ENCODE results near the gene MED8. TPM values are rescaled to one million over a fixed set of nuclear protein-coding genes. Genes with fewer than 3 reads are reported as not detected.

The MED8 gene
- total and polyA plus RNA-seq, 2 of the 13 experiments (the other 11 are each of a cell fraction or from before 2014, with no cell fraction given): 16.9 to 77.4 TPM

GRCh38 chr1:43367904-43368645 is 21.5 kb downstream of the MED8 start, which contains the start of gene ELOVL1 (continued):
- TF ChIP-seq ZNF276 (CRISPR knock-in tag; IDR thresholded peaks at IDR 0.05; ENCODE audit: low read depth) (no peak), RAD21 (CRISPR knock-in tag; IDR thresholded peaks at IDR 0.05) (peak; percentile 60), THAP9 (CRISPR knock-in tag; IDR thresholded peaks at IDR 0.05; ENCODE audit: borderline replicate concordance) (peak; percentile 85), MYC (CRISPR knock-in tag; IDR thresholded peaks at IDR 0.05; ENCODE audit: borderline replicate concordance) (peak; percentile 89; the same call in 1 of the 2 replicates), THAP11 (CRISPR knock-in tag; IDR thresholded peaks at IDR 0.05) (peak; percentile 67; the same call in 1 of the 2 replicates), SPEN (CRISPR knock-in tag; IDR thresholded peaks at IDR 0.05; ENCODE audit: low read depth) (peak; percentile 90), ZNF557 (CRISPR knock-in tag; IDR thresholded peaks at IDR 0.05) (no peak; the same call in 1 of the 2 replicates), SMAD9 (CRISPR knock-in tag; IDR thresholded peaks at IDR 0.05) (peak; percentile 68; the same call in 1 of the 2 replicates), PAWR (CRISPR knock-in tag; IDR thresholded peaks at IDR 0.05; ENCODE audit: borderline replicate concordance) (no peak), PCBP1 (IDR thresholded peaks at IDR 0.05; ENCODE audit: borderline replicate concordance, low read depth, low read length) (no peak), HNRNPK (IDR thresholded peaks at IDR 0.05; ENCODE audit: low read depth, low read length, poor library complexity, severe bottlenecking) (no peak), THAP7 (CRISPR knock-in tag; IDR thresholded peaks at IDR 0.05) (peak; percentile 74; the same call in 1 of the 2 replicates), ZNF687 (CRISPR knock-in tag; IDR thresholded peaks at IDR 0.05) (peak; percentile 98), IKZF4 (CRISPR knock-in tag; IDR thresholded peaks at IDR 0.05; ENCODE audit: borderline replicate concordance, low read depth, not compliant biosample characterization) (peak; percentile 93), RXRB (CRISPR knock-in tag; IDR thresholded peaks at IDR 0.05; ENCODE audit: borderline replicate concordance) (peak; percentile 36; the same call in 1 of the 2 replicates), ZMYM4 (CRISPR knock-in tag; IDR thresholded peaks at IDR 0.05) (no peak; the same call in 1 of the 2 replicates), U2AF2 (IDR thresholded peaks at IDR 0.05; ENCODE audit: low read depth, low read length) (no peak), NFKB2 (CRISPR knock-in tag; IDR thresholded peaks at IDR 0.05; ENCODE audit: borderline replicate concordance) (peak; percentile 80; the same call in 1 of the 2 replicates)

Data from HepG2 (cell line).